A549 (cell line): ENCODE results near the gene C1orf35. TPM values are rescaled to one million over a fixed set of nuclear protein-coding genes. Genes with fewer than 3 reads are reported as not detected.

ENCODE experiments used
- ATAC-seq, 2 experiments: fragments of 200-7000 bp in 1 of 2; fragments of >200 bp in 1 of 2; cut with Nextera tagmentation in 1 of 2; cut with Tn5 transposase in 1 of 2; 3 replicates each; pipeline versions ENCODE4 v1.8.0 to v1.9.1; 2018 to 2020; ENCODE audit warnings: mild to moderate bottlenecking in 1 of 2, moderate library complexity in 1 of 2
- CTCF ChIA-PET: fragments of 300-600 bp; sonication (Branson Sonifier 250); formaldehyde crosslinking; extraction: SDS; loops from one replicate; lab custom pipeline; 2021; ENCODE audit warnings: antibody characterized with exemption, inconsistent platforms; lab: Yijun Ruan, JAX
- POLR2A ChIA-PET: fragments of 350-600 bp; formaldehyde crosslinking; extraction: SDS; loops from one replicate; lab custom pipeline; 2021; ENCODE audit warnings: antibody characterized with exemption, inconsistent platforms; lab: Yijun Ruan, JAX
- DNase-seq, 2 experiments: peaks; one replicate each; pipeline versions ENCODE4 v3.0.0 to v3.0.0-alpha.2; 2011 to 2016; ENCODE audit warnings: low read depth in 1 of 2, low spot score in 1 of 2
- FAIRE-seq: peaks from 2 replicates; lab custom pipeline; 2011; peaks lifted over from hg19 to GRCh38; lab: Jason Lieb, UNC
- H3K27ac ChIP-seq, 2 experiments: fragments of >200 bp; sonication (Bioruptor Twin); formaldehyde crosslinking; 3 replicates each; pipeline ENCODE4 v1.5.1; 2016 to 2017
- H3K4me1 ChIP-seq: fragments of >200 bp; sonication (Bioruptor Twin); formaldehyde crosslinking; 3 replicates; pipeline ENCODE4 v1.6.1; 2016
- H3K4me2 ChIP-seq: fragments of >200 bp; sonication (Bioruptor Twin); formaldehyde crosslinking; 3 replicates; pipeline ENCODE4 v1.6.1; 2016
- H3K4me3 ChIP-seq: fragments of >200 bp; sonication (Bioruptor Twin); formaldehyde crosslinking; 3 replicates; pipeline ENCODE4 v1.5.1; 2016
- H3K9me3 ChIP-seq: fragments of >200 bp; sonication (Bioruptor Twin); formaldehyde crosslinking; 3 replicates; pipeline ENCODE4 v1.6.1; 2016
- CBX2 ChIP-seq: fragments of 200-600 bp; sonication (generic); IDR thresholded peaks from 2 replicates; pipeline ENCODE4 v1.6.1; 2016; ENCODE audit warnings: low read depth, mild to moderate bottlenecking, borderline replicate concordance
- CHD2 ChIP-seq: fragments of 150-350 bp; IDR thresholded peaks from 2 replicates; pipeline ENCODE4 v1.6.1; 2014; ENCODE audit warnings: low read length; ENCODE audit not compliant: partially characterized antibody
- EHF ChIP-seq: fragments of 250-450 bp; sonication (Bioruptor Pico); IDR thresholded peaks from 2 replicates; pipeline ENCODE4 v1.5.0; 2020; ENCODE audit warnings: mild to moderate bottlenecking
- EHMT2 ChIP-seq: fragments of 200-600 bp; sonication (generic); IDR thresholded peaks from 2 replicates; pipeline ENCODE4 v1.6.1; 2016; ENCODE audit warnings: antibody characterized with exemption, low read depth, mild to moderate bottlenecking, moderate library complexity
- ELK1 ChIP-seq: fragments of 150-350 bp; IDR thresholded peaks from 2 replicates; pipeline ENCODE4 v1.6.1; 2014; ENCODE audit warnings: low read depth, mild to moderate bottlenecking, low read length
- ESRRA ChIP-seq: fragments of 150-350 bp; IDR thresholded peaks from 2 replicates; pipeline ENCODE4 v1.6.1; 2014; ENCODE audit warnings: mild to moderate bottlenecking, low read length, borderline replicate concordance
- GATA3 ChIP-seq: IDR thresholded peaks from 2 replicates; pipeline ENCODE4 v1.6.1; 2012; ENCODE audit warnings: borderline replicate concordance
- HES2 ChIP-seq: fragments of >200 bp; sonication (Bioruptor Twin); formaldehyde crosslinking; IDR thresholded peaks from 2 replicates; pipeline ENCODE4 v1.6.1; 2016
- HOXA7 ChIP-seq: fragments of 250-450 bp; sonication (Bioruptor Pico); IDR thresholded peaks from 2 replicates; pipeline ENCODE4 v1.5.0; 2020; ENCODE audit warnings: mild to moderate bottlenecking, moderate library complexity
- HOXB5 ChIP-seq: fragments of 250-450 bp; sonication (Bioruptor Pico); IDR thresholded peaks from 2 replicates; pipeline ENCODE4 v1.5.0; 2020; ENCODE audit warnings: mild to moderate bottlenecking, moderate library complexity
- KDM1A ChIP-seq: fragments of 200-600 bp; sonication (generic); IDR thresholded peaks from 2 replicates; pipeline ENCODE4 v1.6.1; 2016; ENCODE audit warnings: low read depth, mild to moderate bottlenecking
- KDM5A ChIP-seq: fragments of 200-600 bp; sonication (generic); IDR thresholded peaks from 2 replicates; pipeline ENCODE4 v1.6.1; 2016; ENCODE audit warnings: antibody characterized with exemption, mild to moderate bottlenecking
- MAFK ChIP-seq: fragments of 450-650 bp; IDR thresholded peaks from 2 replicates; pipeline ENCODE4 v1.6.1; 2014; ENCODE audit not compliant: partially characterized antibody
- PHF8 ChIP-seq: fragments of 200-600 bp; sonication (generic); IDR thresholded peaks from 2 replicates; pipeline ENCODE4 v1.6.1; 2016; ENCODE audit warnings: low read depth, mild to moderate bottlenecking, antibody characterized with exemption, moderate library complexity, borderline replicate concordance
- RARB ChIP-seq: fragments of 250-450 bp; sonication (Bioruptor Pico); IDR thresholded peaks from 2 replicates; pipeline ENCODE4 v1.8.0; 2021; ENCODE audit warnings: mild to moderate bottlenecking, moderate library complexity
- SMC3 ChIP-seq: fragments of >200 bp; sonication (Bioruptor Twin); formaldehyde crosslinking; IDR thresholded peaks from 3 replicates; pipeline ENCODE4 v1.6.1; 2018; ENCODE audit warnings: inconsistent platforms
- SREBF2 ChIP-seq: fragments of 450-650 bp; IDR thresholded peaks from 2 replicates; pipeline ENCODE4 v1.6.1; 2014; ENCODE audit warnings: mild to moderate bottlenecking, moderate library complexity
- ZC3H11A ChIP-seq: fragments of 450-650 bp; IDR thresholded peaks from 2 replicates; pipeline ENCODE4 v1.6.1; 2014; ENCODE audit warnings: antibody characterized with exemption, mild to moderate bottlenecking
- ZSCAN20 ChIP-seq: fragments of 250-450 bp; sonication (Bioruptor Pico); IDR thresholded peaks from 2 replicates; pipeline ENCODE4 v1.8.0; 2022; ENCODE audit warnings: mild to moderate bottlenecking, moderate library complexity
- WGBS: methylation state at CpG from one replicate; pipeline ENCODE4 v1.1.6; 2017; ENCODE audit errors: missing lambda C conversion rate; 5-methylcytosine and 5-hydroxymethylcytosine counted together
- polyA plus RNA-seq, 4 experiments: library from polyadenylated mRNA; depleted of rRNA in 3 of 4; stranded (reverse); fragments of >200 nt; fragmentation: RNase III in 1 of 4; extraction: RNeasy Plus Mini Kit Qiagen cat#74134 plus additional on column Dnase treatment in 1 of 4; gene quantifications; 2 replicates in 3 of 4; 3 replicates in 1 of 4; pipeline ENCODE4 v1.2.3, GENCODE V29; 2011 to 2017

The C1orf35 gene
- polyA plus RNA-seq, 2 of the 4 experiments (the other 2 are of a cell fraction), result 9.8 to 28.9 TPM

GRCh38 chr1:228147151-228147693, 44.1 kb upstream of the C1orf35 start:
- no peak overlapping the region for H3K27ac ChIP-seq
- no peak for DNase-seq
- H3K4me1 ChIP-seq, result peaks cover 5% of the 10 kb centered on the region; the same call in 1 of the 3 replicates
- no peak overlapping the region for H3K4me2 ChIP-seq
- WGBS, result 92% methylated on average over 18 of the region's 20 CpGs
- no peak overlapping the region for H3K4me3 ChIP-seq
- no peak for ATAC-seq
- ChIA-PET CTCF (interaction anchor here (2.6 kb wide), 1 partner anchor 19 kb away, joined by 9 read pairs; the partner anchor contains the start of gene IBA57), POLR2A (no interaction called here)
- FAIRE-seq, result no peak
- TF ChIP-seq ESRRA (no peak), SMC3 (no peak)
- H3K9me3 ChIP-seq, result no peaks in the 10 kb centered on the region

GRCh38 chr1:228146417-228147150, 43.5 kb upstream of the C1orf35 start:
- 94% methylated on average over 13 of the region's 18 CpGs for WGBS
- FAIRE-seq (no peak), DNase-seq (no peak), ATAC-seq (no peak)
- no peak overlapping the region for H3K4me2 ChIP-seq
- H3K9me3 ChIP-seq, result no peaks in the 10 kb centered on the region
- no peak for TF ChIP-seq RARB (CRISPR knock-in tag)
- no peak for TF ChIP-seq ZSCAN20 (CRISPR knock-in tag)
- TF ChIP-seq ELK1, result no peak
- TF ChIP-seq SREBF2, result no peak
- TF ChIP-seq MAFK, result no peak
- no peak for TF ChIP-seq KDM5A
- TF ChIP-seq EHF (CRISPR knock-in tag), result no peak
- no peak for TF ChIP-seq CHD2
- no peak for TF ChIP-seq KDM1A
- TF ChIP-seq CBX2, result no peak
- TF ChIP-seq EHMT2, result no peak
- TF ChIP-seq HOXB5 (CRISPR knock-in tag), result no peak
- ChIA-PET CTCF (interaction anchor here (2.6 kb wide), 1 partner anchor 20 kb away, joined by 9 read pairs; the partner anchor contains the start of gene IBA57), POLR2A (interaction anchor here (1.4 kb wide), 1 partner anchor 19 kb away, joined by 3 read pairs; no protein-coding TSS in a partner anchor)
- no peak overlapping the region for H3K27ac ChIP-seq
- H3K4me1 ChIP-seq, result peaks cover 12% of the 10 kb centered on the region
- H3K4me3 ChIP-seq, result no peak overlapping the region

DNA sequence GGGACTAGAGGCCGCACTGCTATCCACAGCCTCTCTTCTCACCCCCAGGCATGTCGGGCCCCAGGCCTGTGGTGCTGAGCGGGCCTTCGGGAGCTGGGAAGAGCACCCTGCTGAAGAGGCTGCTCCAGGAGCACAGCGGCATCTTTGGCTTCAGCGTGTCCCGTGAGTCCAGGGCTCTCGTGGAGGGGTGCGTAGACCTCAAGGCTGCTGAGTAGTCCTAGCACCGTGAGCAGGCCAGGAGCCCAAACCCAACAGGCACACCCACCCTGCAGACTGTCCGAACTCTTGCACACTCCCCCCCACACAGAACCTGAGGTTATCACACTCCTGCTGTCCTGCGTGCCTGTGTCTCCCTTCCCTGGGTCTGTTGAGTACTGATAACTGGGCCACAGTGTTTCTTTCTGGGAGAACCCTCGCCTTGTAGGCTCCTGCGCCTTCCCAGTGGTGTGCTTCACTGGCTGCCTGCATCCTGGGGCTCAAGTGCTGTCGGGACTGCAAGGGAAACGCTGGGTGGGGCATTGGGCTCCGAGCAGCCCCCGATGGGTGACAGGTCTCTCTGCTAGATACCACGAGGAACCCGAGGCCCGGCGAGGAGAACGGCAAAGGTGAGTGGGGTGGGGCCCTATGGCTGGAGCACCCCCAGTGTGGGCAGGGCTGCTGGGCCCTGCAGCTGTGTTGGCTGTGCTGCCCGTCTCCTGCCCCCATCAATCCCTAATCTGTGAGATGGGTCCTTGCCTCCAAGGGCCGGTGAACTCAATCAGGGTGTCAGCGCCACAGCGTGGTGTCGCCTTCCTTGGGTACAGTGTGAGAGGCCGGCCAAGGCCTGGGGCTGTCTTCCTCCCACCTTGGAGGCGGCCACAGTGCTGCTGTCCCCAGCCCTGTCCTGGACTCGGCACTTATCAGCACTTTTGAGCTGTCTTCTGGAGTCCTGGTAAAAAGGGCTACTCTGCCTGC, 42.6 kb upstream of the C1orf35 start:
- ChIA-PET POLR2A (interaction anchor here (1.4 kb wide), 1 partner anchor 19 kb away, joined by 3 read pairs; no protein-coding TSS in a partner anchor), CTCF (no interaction called here)
- H3K4me3 ChIP-seq, result no peak overlapping the region
- H3K27ac ChIP-seq, result no peak overlapping the region
- no peak for DNase-seq
- no peak for ATAC-seq
- peaks cover 19% of the 10 kb centered on the region for H3K4me1 ChIP-seq
- no peak overlapping the region for H3K4me2 ChIP-seq
- no peak for TF ChIP-seq GATA3
- no peak for TF ChIP-seq HES2
- no peak for TF ChIP-seq HOXA7 (CRISPR knock-in tag)
- TF ChIP-seq PHF8, result no peak
- no peak for TF ChIP-seq ZC3H11A
- FAIRE-seq, result no peak
- no peaks in the 10 kb centered on the region for H3K9me3 ChIP-seq
- WGBS, result 94% methylated on average over 29 of the region's 31 CpGs
